H9 (cell line): ENCODE results near the gene PHF21B. TPM values are rescaled to one million over a fixed set of nuclear protein-coding genes. Genes with fewer than 3 reads are reported as not detected.

Source experiments
- DNase-seq: peaks from one replicate; pipeline ENCODE4 v3.0.0-alpha.2; 2017
- H2AFZ ChIP-seq: one replicate; pipeline ENCODE4 v1.6.1; 2013; ENCODE audit warnings: mild to moderate bottlenecking, low read length, control low read depth, moderate library complexity
- H2AK5ac ChIP-seq: 2 replicates; pipeline ENCODE4 v1.6.1; 2013; ENCODE audit warnings: low read length, control low read depth, mixed read lengths; ENCODE audit not compliant: insufficient read length
- H2BK120ac ChIP-seq: one replicate; pipeline ENCODE4 v1.6.1; 2013; ENCODE audit warnings: low read depth, mild to moderate bottlenecking, low read length, control low read depth, inconsistent platforms; ENCODE audit not compliant: poor library complexity, severe bottlenecking
- H2BK12ac ChIP-seq: 2 replicates; pipeline ENCODE4 v1.6.1; 2013; ENCODE audit warnings: low read length, control low read depth, mixed read lengths, low read depth; ENCODE audit not compliant: insufficient read length
- H2BK15ac ChIP-seq: 2 replicates; pipeline ENCODE4 v1.6.1; 2013; ENCODE audit warnings: low read depth, low read length, control low read depth
- H2BK20ac ChIP-seq: one replicate; pipeline ENCODE4 v1.6.1; 2013; ENCODE audit warnings: low read depth, mild to moderate bottlenecking, low read length, control low read depth, inconsistent platforms; ENCODE audit not compliant: poor library complexity, severe bottlenecking
- H2BK5ac ChIP-seq: 2 replicates; pipeline ENCODE4 v1.6.1; 2013; ENCODE audit warnings: low read length, control low read depth, mixed read lengths; ENCODE audit not compliant: insufficient read length
- H3K14ac ChIP-seq: 2 replicates; pipeline ENCODE4 v1.6.1; 2013; ENCODE audit warnings: low read length, control low read depth; ENCODE audit not compliant: insufficient read depth
- H3K18ac ChIP-seq: 2 replicates; pipeline ENCODE4 v1.6.1; 2013; ENCODE audit warnings: low read depth, mild to moderate bottlenecking, mixed read lengths, low read length, control low read depth; ENCODE audit not compliant: insufficient read length
- H3K23ac ChIP-seq: 2 replicates; pipeline ENCODE4 v1.6.1; 2013; ENCODE audit warnings: low read length, control low read depth, mixed read lengths, low read depth; ENCODE audit not compliant: insufficient read length
- H3K23me2 ChIP-seq: 2 replicates; pipeline ENCODE4 v1.6.1; 2013; ENCODE audit warnings: low read depth, mild to moderate bottlenecking, mixed read lengths, low read length, control low read depth; ENCODE audit not compliant: insufficient read length, poor library complexity, severe bottlenecking
- H3K27ac ChIP-seq: 2 replicates; pipeline ENCODE4 v1.5.1; 2013; ENCODE audit warnings: low read length, control low read depth, mixed read lengths, low read depth; ENCODE audit not compliant: insufficient read length
- H3K27me3 ChIP-seq: 2 replicates; pipeline ENCODE4 v1.6.1; 2013; ENCODE audit warnings: low read length, control low read depth, inconsistent platforms; ENCODE audit not compliant: insufficient read depth
- H3K4ac ChIP-seq: 2 replicates; pipeline ENCODE4 v1.6.1; 2013; ENCODE audit warnings: low read depth, mild to moderate bottlenecking, control low read depth, inconsistent platforms, low read length, moderate library complexity
- H3K4me1 ChIP-seq: 2 replicates; pipeline ENCODE4 v1.6.1; 2013; ENCODE audit warnings: low read length, control low read depth, inconsistent platforms; ENCODE audit not compliant: insufficient read depth
- H3K4me2 ChIP-seq: 2 replicates; pipeline ENCODE4 v1.6.1; 2013; ENCODE audit warnings: low read length, control low read depth, mixed read lengths; ENCODE audit not compliant: insufficient read length, insufficient read depth
- H3K56ac ChIP-seq: 2 replicates; pipeline ENCODE4 v1.6.1; 2013; ENCODE audit warnings: low read depth, mild to moderate bottlenecking, mixed read lengths, low read length, control low read depth; ENCODE audit not compliant: insufficient read length
- H3K79me1 ChIP-seq: 2 replicates; pipeline ENCODE4 v1.6.1; 2013; ENCODE audit warnings: low read depth, mild to moderate bottlenecking, moderate library complexity, low read length, control low read depth, inconsistent platforms; ENCODE audit not compliant: insufficient read depth, poor library complexity, severe bottlenecking
- H3K79me2 ChIP-seq: 2 replicates; pipeline ENCODE4 v1.6.1; 2013; ENCODE audit warnings: low read length, control low read depth, inconsistent platforms; ENCODE audit not compliant: insufficient read depth
- H3K9ac ChIP-seq: 2 replicates; pipeline ENCODE4 v1.6.1; 2013; ENCODE audit warnings: low read length, control low read depth, mixed read lengths; ENCODE audit not compliant: insufficient read length; ENCODE audit errors: extremely low read depth
- H3K9me3 ChIP-seq: one replicate; pipeline ENCODE4 v1.6.1; 2013; ENCODE audit warnings: low read depth, low read length, inconsistent platforms; ENCODE audit not compliant: control insufficient read depth
- H3T11ph ChIP-seq: one replicate; pipeline ENCODE4 v1.6.1; 2013; ENCODE audit warnings: mild to moderate bottlenecking, low read length, control low read depth, inconsistent platforms
- H4K20me1 ChIP-seq: one replicate; pipeline ENCODE4 v1.6.1; 2013; ENCODE audit not compliant: control insufficient read depth, insufficient read length, insufficient read depth
- H4K5ac ChIP-seq: 2 replicates; pipeline ENCODE4 v1.6.1; 2013; ENCODE audit warnings: low read depth, mild to moderate bottlenecking, mixed read lengths, low read length, control low read depth; ENCODE audit not compliant: insufficient read length
- H4K8ac ChIP-seq: replicated peaks from 2 replicates; pipeline ENCODE4 v1.6.1; 2013; ENCODE audit warnings: low read length, control low read depth, mixed read lengths, low read depth; ENCODE audit not compliant: insufficient read length
- H4K91ac ChIP-seq: 2 replicates; pipeline ENCODE4 v1.6.1; 2013; ENCODE audit warnings: low read depth, mild to moderate bottlenecking, moderate library complexity, mixed read lengths, low read length, control low read depth; ENCODE audit not compliant: insufficient read length
- H3K27ac Mint-ChIP-seq, 3 experiments: 2 replicates in 2 of 3; 3 replicates in 1 of 3; pipeline ENCODE4 v1.8.0; 2020 to 2021; ENCODE audit warnings: mixed read lengths in 3 of 3, mild to moderate bottlenecking in 1 of 3, moderate library complexity in 1 of 3
- H3K27me3 Mint-ChIP-seq: 2 replicates; pipeline ENCODE4 v1.8.0; 2021; ENCODE audit warnings: low read depth, mild to moderate bottlenecking, moderate library complexity, mixed read lengths
- H3K36me3 Mint-ChIP-seq, 3 experiments: 2 replicates in 2 of 3; 3 replicates in 1 of 3; pipeline ENCODE4 v1.8.0; 2020 to 2021; ENCODE audit warnings: low read depth in 3 of 3, mixed read lengths in 3 of 3; ENCODE audit not compliant: insufficient read depth in 1 of 3
- H3K4me1 Mint-ChIP-seq, 2 experiments: 2 replicates each; pipeline ENCODE4 v1.8.0; 2020; ENCODE audit warnings: mixed read lengths in 2 of 2
- H3K4me3 Mint-ChIP-seq, 2 experiments: 2 replicates in 1 of 2; 3 replicates in 1 of 2; pipeline ENCODE4 v1.8.0; 2020 to 2021; ENCODE audit warnings: mild to moderate bottlenecking in 2 of 2, mixed read lengths in 2 of 2, moderate library complexity in 1 of 2
- H3K9me3 Mint-ChIP-seq, 2 experiments: 2 replicates in 1 of 2; 3 replicates in 1 of 2; pipeline ENCODE4 v1.8.0; 2020; ENCODE audit warnings: mild to moderate bottlenecking in 2 of 2, mixed read lengths in 2 of 2, moderate library complexity in 1 of 2
- WGBS: extraction: QIAGEN DNeasy Blood & Tissue Kit; methylation state at CpG from one replicate; pipeline ENCODE4 v1.1.7; 2013; ENCODE audit warnings: missing lambda C conversion rate, low lambda C conversion rate, mixed read lengths; ENCODE audit not compliant: insufficient read length; ENCODE audit errors: extremely low coverage; 5-methylcytosine and 5-hydroxymethylcytosine counted together
- total RNA-seq: library from RNA; stranded (reverse); gene quantifications from 2 replicates; pipeline ENCODE4 v1.2.1, GENCODE V29; 2021
- TF ChIP-seq, protein P1 (sequence below): fragments of 200-600 bp; sonication (generic); conservative IDR thresholded peaks from 3 replicates; pipeline ENCODE4 v1.8.0; 2021; ENCODE audit warnings: antibody characterized with exemption, mild to moderate bottlenecking

PHF21B gene
- total RNA-seq, 1 experiment from 2014 or later: 60.3 TPM

DNA sequence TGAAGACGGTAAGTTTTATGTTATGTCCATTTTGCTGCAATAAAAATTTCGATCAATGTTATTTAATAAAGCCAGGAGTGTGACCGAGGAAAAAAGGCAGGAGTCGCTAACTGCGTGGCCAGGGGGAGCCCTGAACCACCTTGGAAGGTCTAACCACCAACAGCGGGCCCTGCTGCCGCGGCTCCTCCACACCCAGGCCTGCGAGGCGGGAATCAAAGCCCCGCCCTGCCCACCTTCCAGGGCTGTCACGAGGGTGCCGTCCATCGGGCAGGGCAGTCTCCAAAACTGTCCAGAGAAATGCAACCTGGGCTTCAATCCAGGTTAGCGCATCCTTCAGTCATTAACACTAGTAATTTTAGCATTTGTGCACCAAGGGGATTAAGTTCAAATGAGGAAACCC lies 19.0 kb downstream of the PHF21B start:
- H4K20me1 ChIP-seq: peaks cover 10% of the 10 kb centered on the region
- TF ChIP-seq, protein P1, sequence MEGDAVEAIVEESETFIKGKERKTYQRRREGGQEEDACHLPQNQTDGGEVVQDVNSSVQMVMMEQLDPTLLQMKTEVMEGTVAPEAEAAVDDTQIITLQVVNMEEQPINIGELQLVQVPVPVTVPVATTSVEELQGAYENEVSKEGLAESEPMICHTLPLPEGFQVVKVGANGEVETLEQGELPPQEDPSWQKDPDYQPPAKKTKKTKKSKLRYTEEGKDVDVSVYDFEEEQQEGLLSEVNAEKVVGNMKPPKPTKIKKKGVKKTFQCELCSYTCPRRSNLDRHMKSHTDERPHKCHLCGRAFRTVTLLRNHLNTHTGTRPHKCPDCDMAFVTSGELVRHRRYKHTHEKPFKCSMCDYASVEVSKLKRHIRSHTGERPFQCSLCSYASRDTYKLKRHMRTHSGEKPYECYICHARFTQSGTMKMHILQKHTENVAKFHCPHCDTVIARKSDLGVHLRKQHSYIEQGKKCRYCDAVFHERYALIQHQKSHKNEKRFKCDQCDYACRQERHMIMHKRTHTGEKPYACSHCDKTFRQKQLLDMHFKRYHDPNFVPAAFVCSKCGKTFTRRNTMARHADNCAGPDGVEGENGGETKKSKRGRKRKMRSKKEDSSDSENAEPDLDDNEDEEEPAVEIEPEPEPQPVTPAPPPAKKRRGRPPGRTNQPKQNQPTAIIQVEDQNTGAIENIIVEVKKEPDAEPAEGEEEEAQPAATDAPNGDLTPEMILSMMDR: no peak
- no peaks in the 10 kb centered on the region for H3K27me3 ChIP-seq
- H3K14ac ChIP-seq: no peak overlapping the region
- H3K56ac ChIP-seq: no peak overlapping the region
- no peak overlapping the region for H2BK12ac ChIP-seq
- H3K18ac ChIP-seq: no peak overlapping the region
- H4K91ac ChIP-seq: no peak overlapping the region
- Mint-ChIP-seq H3K4me1 (peaks cover 4 to 16% of the 10 kb centered on the region in 2 experiments; a peak in 2 of 4 replicates), H3K27me3 (no peaks in the 10 kb centered on the region), H3K36me3 (peaks cover 24 to 58% (median 40%) of the 10 kb centered on the region in 3 experiments), H3K9me3 (no peaks in the 10 kb centered on the region; a peak in 1 of 5 replicates), H3K4me3 (no peak overlapping the region), H3K27ac (peak overlapping the region in 2 of 3 experiments; percentile 14 to 33; a peak in 3 of 7 replicates)
- no peak overlapping the region for H2AFZ ChIP-seq
- H4K5ac ChIP-seq: no peak overlapping the region
- H3K27ac ChIP-seq: no peak overlapping the region
- H2AK5ac ChIP-seq: no peak overlapping the region
- H3K79me1 ChIP-seq: peaks cover 4% of the 10 kb centered on the region
- no peak overlapping the region for H2BK20ac ChIP-seq
- no peaks in the 10 kb centered on the region for H3K4me1 ChIP-seq
- no peak overlapping the region for H4K8ac ChIP-seq
- H3T11ph ChIP-seq: no peak overlapping the region
- DNase-seq: no peak
- H3K4me2 ChIP-seq: no peak overlapping the region
- no peak overlapping the region for H3K23ac ChIP-seq
- H2BK15ac ChIP-seq: no peak overlapping the region
- no peaks in the 10 kb centered on the region for H3K9me3 ChIP-seq
- H3K79me2 ChIP-seq: peaks cover 55% of the 10 kb centered on the region; the same call in 1 of the 2 replicates
- no peak overlapping the region for H3K9ac ChIP-seq
- no CpG with 5 or more reads among the region's 15 CpGs for WGBS
- H3K23me2 ChIP-seq: no peaks in the 10 kb centered on the region
- H2BK5ac ChIP-seq: no peak overlapping the region
- no peak overlapping the region for H2BK120ac ChIP-seq
- no peak overlapping the region for H3K4ac ChIP-seq
